T-helper 9 cell (primary cell): ENCODE measurements around the gene VIPR1.

Source experiments
- DNase-seq: peaks from one replicate; pipeline ENCODE4 v3.0.0-alpha.2; 2020

Gene VIPR1

GRCh38 chr3:42493798-42494151 lies 8.7 kb upstream of the VIPR1 start:
- DNase-seq, result no peak

DNA sequence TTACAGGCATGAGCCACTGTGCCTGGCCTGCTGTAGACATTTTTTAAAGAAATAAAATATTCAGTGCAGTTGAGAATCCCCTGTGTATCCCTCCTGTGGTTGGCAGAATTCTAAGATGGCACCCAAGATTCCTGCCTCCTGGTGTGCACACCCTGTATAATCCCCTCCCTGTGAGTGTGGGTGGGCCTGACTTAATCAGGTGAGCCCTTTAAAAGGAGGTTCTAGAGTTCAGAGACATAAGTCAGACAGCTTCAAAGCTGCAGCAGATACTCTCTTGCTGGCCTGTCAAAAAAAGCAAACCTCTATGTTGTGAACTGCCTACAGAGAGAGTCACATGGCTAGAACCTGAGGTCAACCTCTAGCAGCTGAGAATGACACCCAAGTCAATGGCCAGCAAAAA lies 7.0 kb upstream of the VIPR1 start:
- DNase-seq, result no peak

GRCh38 chr3:42497009-42497731 lies 5.3 kb upstream of the VIPR1 start:
- DNase-seq, result no peak

DNA sequence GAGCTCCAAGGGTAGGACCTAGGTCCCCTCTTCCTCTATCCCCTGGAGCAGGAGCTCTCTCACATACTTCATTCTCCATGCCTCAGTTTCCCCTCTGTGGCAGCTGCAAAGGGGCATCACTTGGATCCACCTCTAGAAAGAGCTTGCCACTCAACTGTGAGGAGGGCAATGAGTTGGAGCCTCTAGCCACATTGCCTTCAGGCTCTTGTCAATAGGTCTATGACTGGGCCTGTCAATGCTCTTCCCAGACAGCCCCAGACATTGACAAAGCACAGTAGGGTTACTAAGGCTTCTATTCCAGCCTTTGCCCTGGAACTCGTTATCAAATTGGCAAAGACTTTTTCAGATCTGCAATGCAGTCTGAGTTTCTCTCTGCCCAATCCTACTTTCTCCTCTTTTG lies 4.4 kb upstream of the VIPR1 start:
- no peak for DNase-seq

DNA sequence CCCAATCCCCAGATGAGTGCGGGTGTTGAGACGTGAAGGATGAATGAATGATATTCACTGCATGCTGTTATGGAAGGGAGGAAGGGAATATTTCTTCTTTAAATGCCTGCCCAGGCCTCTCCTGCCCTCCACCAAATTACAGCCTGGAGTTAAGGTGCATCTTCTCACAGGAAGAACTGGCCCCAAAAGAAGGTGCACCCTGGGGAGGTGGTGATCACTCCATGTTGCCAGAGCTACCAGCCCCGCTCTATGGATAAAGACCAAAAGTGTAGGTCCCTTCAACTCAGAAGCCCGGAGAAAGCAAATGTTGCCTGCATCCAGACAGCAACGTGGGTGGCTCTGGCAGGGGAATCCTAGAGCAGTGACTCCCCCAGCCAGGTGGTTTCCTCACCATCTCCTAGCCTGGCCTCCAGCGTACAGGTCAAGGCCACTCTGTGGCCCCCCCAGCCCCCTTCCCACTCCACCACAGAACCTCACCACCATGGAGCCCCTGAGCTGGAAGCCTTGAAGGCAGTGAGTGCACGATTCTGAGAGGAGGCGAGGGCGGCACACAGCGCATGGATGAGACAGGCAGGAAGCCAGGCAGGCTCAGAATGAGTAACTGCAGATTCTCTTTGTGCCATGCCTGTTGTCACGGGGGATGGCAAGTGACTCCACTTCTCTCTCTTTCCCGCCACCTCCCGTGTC lies 3.5 kb upstream of the VIPR1 start:
- DNase-seq, result no peak

GRCh38 chr3:42499478-42499871 lies 3.0 kb upstream of the VIPR1 start:
- no peak for DNase-seq

DNA sequence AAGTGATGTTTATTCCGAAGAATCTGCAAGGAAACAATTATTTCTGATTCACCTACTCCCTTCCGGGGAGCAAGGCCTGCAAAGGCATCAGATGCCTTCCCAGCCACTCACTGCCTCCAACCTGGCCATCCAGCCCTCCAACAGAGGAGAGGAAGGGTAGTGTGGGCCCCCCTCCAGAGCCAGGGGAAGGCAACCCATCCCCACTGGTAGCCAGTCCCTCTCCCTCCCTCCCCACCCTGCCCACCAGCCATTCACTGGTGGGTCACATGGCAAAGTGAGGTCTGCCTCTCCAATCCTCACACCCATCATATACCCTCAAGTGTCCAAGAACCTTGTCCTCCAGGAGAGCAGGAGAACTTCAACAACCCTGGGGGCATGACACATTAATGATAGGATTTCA lies 2.4 kb upstream of the VIPR1 start:
- DNase-seq, result no peak

DNA sequence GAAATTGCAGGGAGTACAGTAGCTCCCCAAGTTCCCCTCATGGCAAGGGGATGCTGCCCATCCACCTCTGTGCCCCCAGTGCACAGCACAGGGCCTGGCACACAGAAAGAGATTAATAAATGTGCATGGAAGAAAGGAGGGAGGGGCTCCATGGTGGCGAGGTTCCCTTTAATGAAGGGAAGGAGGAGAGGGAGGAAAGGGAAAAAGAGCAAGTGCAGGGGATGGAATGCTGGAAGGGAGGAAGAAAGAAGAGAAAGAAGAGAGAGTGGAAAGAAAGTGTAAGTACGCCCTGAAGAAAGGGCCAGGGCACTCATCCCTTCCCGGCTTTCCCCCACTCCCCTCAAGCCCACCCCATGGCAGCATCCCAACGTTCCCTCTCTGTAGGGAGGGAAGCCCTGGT lies 1.5 kb upstream of the VIPR1 start:
- no peak for DNase-seq

DNA sequence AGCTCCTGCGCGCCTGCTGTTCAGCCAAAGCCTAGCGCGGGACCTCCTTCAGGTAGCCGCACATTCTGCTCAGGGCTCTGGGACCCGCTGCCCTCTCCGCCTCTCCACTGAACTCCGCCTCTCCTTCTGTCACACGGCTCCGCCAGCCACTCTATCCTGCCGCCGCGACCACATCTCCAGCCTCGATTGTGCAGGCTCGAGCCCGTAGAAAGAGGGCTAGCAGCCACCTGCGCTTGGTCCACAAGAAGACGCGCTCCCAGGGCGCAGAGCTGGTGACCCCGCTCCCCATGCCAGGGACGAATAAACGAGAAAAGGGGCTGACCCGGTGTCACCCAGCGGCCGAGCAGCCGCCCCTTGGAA lies 1.1 kb upstream of the VIPR1 start:
- DNase-seq, result no peak

DNA sequence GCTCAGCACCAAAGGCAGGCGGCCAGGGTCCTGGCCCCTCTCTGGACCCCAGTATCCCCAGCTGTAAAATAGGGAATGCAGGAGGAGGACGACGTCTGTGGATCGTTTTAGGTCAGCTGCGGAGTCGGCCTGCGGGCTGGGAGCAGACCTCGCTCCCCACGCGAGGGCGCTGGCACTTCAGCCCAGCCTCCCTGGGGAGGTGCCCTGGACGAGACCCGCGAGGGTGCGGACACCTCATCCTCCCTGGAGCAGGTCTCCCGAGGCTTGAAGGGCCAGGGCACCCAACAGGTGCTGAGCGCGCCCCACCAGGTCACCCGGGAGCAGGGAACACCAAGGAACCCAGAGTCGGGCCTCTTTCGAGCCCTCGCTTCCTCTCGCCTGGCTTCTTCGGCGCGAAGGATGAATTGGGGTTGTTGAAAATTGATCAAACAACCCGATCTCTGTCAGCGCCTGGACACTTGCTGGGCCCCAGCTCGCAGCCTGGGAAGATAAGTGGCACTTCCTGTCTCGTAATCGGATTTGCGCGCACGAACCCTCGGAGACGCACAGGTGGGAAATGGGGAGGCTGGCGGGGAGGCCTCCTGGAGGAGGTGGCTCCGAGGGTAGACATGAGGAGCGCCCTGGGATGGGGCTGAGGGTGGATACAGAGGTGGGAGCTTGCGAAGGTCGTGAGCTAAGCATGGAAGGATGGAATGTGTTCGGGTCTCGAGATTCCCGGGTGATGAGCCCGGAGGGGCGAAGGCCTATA lies 588 bp upstream of the VIPR1 start:
- DNase-seq, result peak; percentile 56

DNA sequence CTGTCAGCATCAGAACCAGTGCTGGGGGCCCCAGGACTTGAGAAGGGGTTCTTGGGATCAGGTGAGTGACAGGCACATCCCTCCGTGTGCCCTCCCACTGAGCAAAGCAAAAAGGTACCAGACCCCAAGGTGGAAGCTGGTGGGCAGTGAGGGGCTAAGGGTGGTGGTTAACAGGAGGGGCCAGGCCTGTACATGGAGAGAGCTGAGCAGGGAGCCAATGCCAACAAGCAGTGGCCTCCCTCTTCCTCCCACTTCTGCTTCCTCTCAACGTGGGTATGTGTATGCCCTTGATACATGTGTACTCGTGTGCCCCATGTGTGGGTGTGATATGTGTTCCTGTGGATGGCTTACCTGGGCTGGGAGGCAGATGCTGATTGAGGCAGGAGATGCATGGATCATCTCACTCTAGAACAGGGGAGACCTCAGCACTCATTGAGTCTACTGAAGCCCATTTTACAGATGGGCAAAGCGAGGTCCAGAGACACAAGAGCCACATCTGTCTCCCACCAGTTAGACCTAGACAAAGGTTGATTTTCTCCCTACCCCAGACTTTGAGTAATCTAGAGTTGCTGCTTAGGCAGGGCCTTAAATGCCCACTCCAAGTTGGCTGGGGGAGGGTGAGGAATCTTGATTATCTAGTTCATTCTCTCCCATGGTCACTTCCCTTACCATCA lies 945 bp downstream of the VIPR1 start:
- no peak for DNase-seq

- DNase-seq, result no peak
Measured at GRCh38 chr3:42503957-42504333, 1.5 kb downstream of the VIPR1 start.

DNA sequence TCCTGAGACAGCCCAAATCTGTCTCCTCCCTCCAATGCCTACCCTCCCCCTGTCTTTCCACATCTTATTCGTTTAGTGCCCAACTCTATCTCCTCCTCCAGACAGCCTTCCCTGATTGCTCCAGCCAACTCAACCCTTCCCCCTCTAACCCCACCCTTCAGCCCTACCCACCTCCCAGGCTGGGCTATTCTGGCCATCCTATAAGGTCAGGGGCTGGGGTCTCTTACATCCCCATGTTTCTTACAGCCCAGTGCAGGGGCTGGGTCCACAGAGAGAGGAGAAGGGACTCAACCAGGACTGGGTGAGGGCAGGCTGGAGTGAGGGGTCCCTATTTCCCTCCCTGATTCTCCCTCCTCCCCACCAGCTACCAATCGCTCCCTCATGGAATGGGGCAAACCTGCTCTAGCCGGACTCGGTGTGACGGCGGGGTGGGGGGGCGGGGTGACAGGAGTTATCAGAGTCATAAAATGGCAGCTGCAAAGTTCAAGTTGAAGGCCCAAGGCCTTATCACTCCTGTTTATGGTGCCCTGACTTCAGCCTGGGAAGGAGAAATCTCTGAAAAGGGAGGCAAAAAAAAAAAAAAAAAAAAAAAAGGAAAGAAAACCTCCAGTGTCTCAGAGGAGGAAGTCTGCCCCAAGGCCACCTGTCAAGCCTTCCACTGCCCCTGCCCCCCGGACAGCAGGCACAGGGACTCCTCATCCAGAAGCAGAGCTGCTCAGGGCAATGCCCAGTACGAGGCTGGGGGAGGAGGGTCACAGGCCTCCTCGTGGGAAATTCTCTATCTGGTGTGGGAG lies 2.1 kb downstream of the VIPR1 start:
- no peak for DNase-seq

GRCh38 chr3:42505128-42505848 lies 2.8 kb downstream of the VIPR1 start:
- no peak for DNase-seq

- no peak for DNase-seq
Measured at GRCh38 chr3:42505849-42506410, 3.5 kb downstream of the VIPR1 start.

GRCh38 chr3:42507252-42507651 lies 4.8 kb downstream of the VIPR1 start:
- DNase-seq, result no peak

GRCh38 chr3:42507761-42508335 lies 5.4 kb downstream of the VIPR1 start:
- no peak for DNase-seq

GRCh38 chr3:42508562-42508961 lies 6.1 kb downstream of the VIPR1 start:
- DNase-seq, result no peak

GRCh38 chr3:42509111-42509510 lies 6.7 kb downstream of the VIPR1 start:
- DNase-seq, result no peak

GRCh38 chr3:42510325-42510724 lies 7.9 kb downstream of the VIPR1 start:
- DNase-seq, result no peak

GRCh38 chr3:42511201-42511600 lies 8.8 kb downstream of the VIPR1 start:
- DNase-seq, result no peak
